NB4 (cell line): ENCODE data around the gene CAPN12.

Experiments used
- POLR2A ChIP-seq: IDR thresholded peaks from 2 replicates; pipeline ENCODE4 v1.6.1; 2011; ENCODE audit warnings: mild to moderate bottlenecking; ENCODE audit not compliant: insufficient read length; ENCODE audit errors: extremely low read depth
- TF ChIP-seq, protein P1 (sequence below): IDR thresholded peaks from one replicate; pipeline ENCODE4 v1.5.1; 2012; ENCODE audit warnings: low read depth, low read length

DNA sequence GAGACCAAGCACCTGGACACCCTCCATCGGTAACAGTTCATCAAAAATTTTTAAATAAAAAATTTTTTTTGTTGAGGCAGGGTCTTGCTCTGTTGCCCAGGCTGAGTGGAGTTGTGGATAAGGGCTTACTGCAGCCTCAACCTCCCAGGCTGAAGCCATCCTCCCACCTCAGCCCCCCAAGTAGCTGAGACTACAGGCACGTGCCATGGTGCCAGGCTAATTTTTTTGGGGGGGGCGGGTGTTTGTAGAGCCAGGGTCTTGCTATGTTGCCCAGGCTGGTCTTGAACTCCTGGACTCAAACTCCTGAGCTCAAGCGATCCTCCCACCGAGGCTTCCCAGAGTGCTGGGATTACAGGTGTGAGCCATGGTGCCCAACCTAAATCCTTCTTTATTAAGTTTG lies 49.4 kb upstream of the CAPN12 start:
- TF ChIP-seq, protein P1, sequence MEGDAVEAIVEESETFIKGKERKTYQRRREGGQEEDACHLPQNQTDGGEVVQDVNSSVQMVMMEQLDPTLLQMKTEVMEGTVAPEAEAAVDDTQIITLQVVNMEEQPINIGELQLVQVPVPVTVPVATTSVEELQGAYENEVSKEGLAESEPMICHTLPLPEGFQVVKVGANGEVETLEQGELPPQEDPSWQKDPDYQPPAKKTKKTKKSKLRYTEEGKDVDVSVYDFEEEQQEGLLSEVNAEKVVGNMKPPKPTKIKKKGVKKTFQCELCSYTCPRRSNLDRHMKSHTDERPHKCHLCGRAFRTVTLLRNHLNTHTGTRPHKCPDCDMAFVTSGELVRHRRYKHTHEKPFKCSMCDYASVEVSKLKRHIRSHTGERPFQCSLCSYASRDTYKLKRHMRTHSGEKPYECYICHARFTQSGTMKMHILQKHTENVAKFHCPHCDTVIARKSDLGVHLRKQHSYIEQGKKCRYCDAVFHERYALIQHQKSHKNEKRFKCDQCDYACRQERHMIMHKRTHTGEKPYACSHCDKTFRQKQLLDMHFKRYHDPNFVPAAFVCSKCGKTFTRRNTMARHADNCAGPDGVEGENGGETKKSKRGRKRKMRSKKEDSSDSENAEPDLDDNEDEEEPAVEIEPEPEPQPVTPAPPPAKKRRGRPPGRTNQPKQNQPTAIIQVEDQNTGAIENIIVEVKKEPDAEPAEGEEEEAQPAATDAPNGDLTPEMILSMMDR = no peak
- no peak for TF ChIP-seq POLR2A
